ENCODE results near the gene SLC12A1. TPM values are rescaled to one million over a fixed set of nuclear protein-coding genes. Genes with fewer than 3 reads are reported as not detected.

SLC12A1 gene
- total and polyA plus RNA-seq, 12 donors, result under 0.01 to 0.32 (median 0.07) TPM; not detected in 6

- TF ChIP-seq CTCF (IDR thresholded peaks at IDR 0.05) (no peak), POLR2A (IDR thresholded peaks at IDR 0.05) (no peak)
Measured at GRCh38 chr15:48334260-48334659, 128.2 kb downstream of the SLC12A1 start.

DNA sequence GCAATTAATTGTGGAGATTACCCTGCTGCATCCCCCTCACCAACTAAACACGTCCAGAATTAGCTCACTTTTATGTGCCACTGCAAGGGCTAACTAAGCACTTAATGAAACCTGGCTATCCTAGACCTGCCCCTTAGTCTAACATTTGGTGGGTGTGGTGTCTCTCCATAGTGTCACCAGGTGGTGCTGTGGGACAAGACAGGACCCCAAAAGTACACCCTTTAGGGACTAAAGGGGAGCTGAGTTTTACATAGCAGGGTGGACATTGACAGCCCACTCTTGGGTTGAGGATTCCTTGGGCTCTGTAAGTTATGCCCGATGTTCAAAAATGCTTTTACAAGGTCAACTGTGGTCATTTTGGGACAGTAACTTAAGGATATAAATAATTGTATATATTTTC lies 130.8 kb downstream of the SLC12A1 start:
- 77 to 91% (median 83%) methylated on average over 2 of the region's 2 CpGs for WGBS, 4 donors
- no peak overlapping the region for H3K4me3 ChIP-seq
- H3K27ac ChIP-seq, result no peak overlapping the region
- H3K9me3 ChIP-seq (replicated peaks in 1 of 3), result no peaks in the 10 kb centered on the region
- DNase-seq, result no peak
- TF ChIP-seq CTCF (IDR thresholded peaks at IDR 0.05) (peak in 1 of 6 experiments; percentile 17), POLR2A (IDR thresholded peaks at IDR 0.05) (no peak)
- peaks cover 0 to 30% of the 10 kb centered on the region in 2 donors for H3K36me3 ChIP-seq (replicated peaks in 1 of 2)
- intact Hi-C loops (cut with DNase I), result no loop called here
- peaks cover 0 to 10% of the 10 kb centered on the region in 2 donors for H3K4me1 ChIP-seq (replicated peaks in 1 of 2)
- H3K27me3 ChIP-seq, result no peaks in the 10 kb centered on the region

More at GRCh38 chr15:48334260-48334659, 128.2 kb downstream of the SLC12A1 start:
- no peak for DNase-seq
- no peak overlapping the region for H3K4me3 ChIP-seq
- H3K4me1 ChIP-seq (replicated peaks in 1 of 2), result peaks cover 5 to 17% of the 10 kb centered on the region in 2 donors
- no peak overlapping the region for H3K27ac ChIP-seq
- intact Hi-C loops (cut with DNase I), result no loop called here
- no peaks in the 10 kb centered on the region for H3K27me3 ChIP-seq
- H3K36me3 ChIP-seq (replicated peaks in 1 of 2), result peaks cover 0 to 26% of the 10 kb centered on the region in 2 donors
- H3K9me3 ChIP-seq (replicated peaks in 1 of 3), result no peaks in the 10 kb centered on the region
- 77 to 86% (median 80%) methylated on average over 2 of the region's 2 CpGs for WGBS, 4 donors

- 79 to 87% (median 84%) methylated on average over 1 of the region's 1 CpG for WGBS, 4 donors
- no peak overlapping the region for H3K4me3 ChIP-seq
- no peak for TF ChIP-seq CTCF (IDR thresholded peaks at IDR 0.05)
- TF ChIP-seq POLR2A (IDR thresholded peaks at IDR 0.05), result no peak
- H3K36me3 ChIP-seq (replicated peaks in 1 of 2), result peaks cover 0 to 37% of the 10 kb centered on the region in 2 donors
- no peak for DNase-seq
- intact Hi-C loops (cut with DNase I), result no loop called here
- H3K27ac ChIP-seq, result no peak overlapping the region
- no peaks in the 10 kb centered on the region for H3K27me3 ChIP-seq
- H3K9me3 ChIP-seq (replicated peaks in 1 of 3), result no peaks in the 10 kb centered on the region
- peaks cover 0 to 4% of the 10 kb centered on the region in 2 donors for H3K4me1 ChIP-seq (replicated peaks in 1 of 2)
Measured at GRCh38 chr15:48337607-48338006, 131.5 kb downstream of the SLC12A1 start.

DNA sequence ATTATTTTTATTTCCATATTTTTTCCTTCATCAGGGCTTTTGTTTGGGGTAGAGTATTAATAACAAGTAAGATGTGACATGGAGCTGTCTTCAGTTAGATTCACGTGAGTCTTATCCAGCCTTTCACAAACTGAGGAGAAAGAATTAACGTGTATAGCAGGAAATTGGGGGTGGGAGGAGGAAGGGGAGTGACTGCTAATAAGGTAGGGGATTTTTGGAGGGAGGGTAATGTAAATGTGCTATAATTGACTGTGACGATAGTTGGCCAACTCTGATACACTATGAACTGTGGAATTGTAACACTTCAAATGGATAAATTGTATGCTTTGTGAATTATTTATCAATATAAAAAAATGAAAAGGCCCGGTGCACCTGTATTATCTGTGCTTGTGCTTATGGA lies 134.0 kb downstream of the SLC12A1 start:
- H3K4me3 ChIP-seq, result no peak overlapping the region
- TF ChIP-seq POLR2A (IDR thresholded peaks at IDR 0.05) (no peak), CTCF (IDR thresholded peaks at IDR 0.05) (no peak)
- H3K9me3 ChIP-seq (replicated peaks in 1 of 3), result no peaks in the 10 kb centered on the region
- DNase-seq, result no peak
- no peak overlapping the region for H3K27ac ChIP-seq
- peaks cover 0 to 35% of the 10 kb centered on the region in 2 donors for H3K36me3 ChIP-seq (replicated peaks in 1 of 2)
- H3K27me3 ChIP-seq, result no peaks in the 10 kb centered on the region
- H3K4me1 ChIP-seq (replicated peaks in 1 of 2), result no peaks in the 10 kb centered on the region
- intact Hi-C loops (cut with DNase I), result no loop called here
- WGBS, 4 donors, result 87 to 96% (median 89%) methylated on average over 4 of the region's 4 CpGs

All from adrenal gland (tissue), 12 donors.